Hippocampal formation (tissue), 2 donors: ENCODE data around the gene SSTR3.

Experiments
- DNase-seq, 2 donors: peaks; one replicate each; lab custom pipeline; 2025; lab: John Stamatoyannopoulos, UW

Gene SSTR3

DNA sequence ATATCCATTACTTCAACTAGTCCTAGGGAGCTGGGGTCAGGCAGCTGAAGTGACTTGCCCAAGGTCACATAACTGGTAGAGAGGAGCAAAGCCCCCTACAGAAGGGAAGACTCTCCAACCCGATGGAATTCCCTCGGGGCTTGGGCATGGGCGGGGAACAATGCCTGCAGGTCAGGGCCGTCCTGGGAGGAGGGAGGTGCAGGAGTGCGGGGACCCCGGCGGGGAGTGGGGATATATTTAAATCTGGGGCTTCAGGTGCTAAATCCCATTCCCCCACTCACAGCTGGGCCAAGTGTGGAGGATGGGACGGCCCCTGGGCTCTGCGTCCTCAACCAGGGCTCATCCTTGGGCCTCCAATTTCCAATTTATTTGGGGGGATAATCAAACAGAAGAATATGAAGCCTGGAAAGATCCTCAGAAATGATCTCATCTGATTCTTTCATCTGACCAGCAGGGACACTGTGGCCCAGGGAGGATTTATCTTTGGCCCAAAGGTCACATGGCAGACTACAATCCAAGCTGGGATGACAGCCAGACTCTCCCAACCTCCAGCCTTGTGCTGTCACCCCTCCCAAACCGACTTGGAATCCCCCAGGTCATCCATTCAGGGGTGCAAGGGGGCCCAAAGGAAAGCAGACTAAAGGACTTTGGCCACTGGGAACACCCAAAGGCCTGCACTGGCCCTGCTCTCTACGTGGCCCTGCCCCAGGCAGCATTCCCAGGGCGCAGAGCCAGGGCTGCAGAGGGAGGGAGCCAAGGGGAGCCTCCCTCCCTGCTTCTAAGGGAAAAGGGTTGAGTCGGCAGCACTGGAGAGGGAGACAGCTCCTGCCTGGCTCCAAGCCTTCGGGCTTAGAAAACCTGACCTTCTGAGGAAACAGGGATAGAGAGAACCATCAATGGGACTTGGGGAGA lies 15.5 kb downstream of the SSTR3 start:
- DNase-seq = no peak

DNA sequence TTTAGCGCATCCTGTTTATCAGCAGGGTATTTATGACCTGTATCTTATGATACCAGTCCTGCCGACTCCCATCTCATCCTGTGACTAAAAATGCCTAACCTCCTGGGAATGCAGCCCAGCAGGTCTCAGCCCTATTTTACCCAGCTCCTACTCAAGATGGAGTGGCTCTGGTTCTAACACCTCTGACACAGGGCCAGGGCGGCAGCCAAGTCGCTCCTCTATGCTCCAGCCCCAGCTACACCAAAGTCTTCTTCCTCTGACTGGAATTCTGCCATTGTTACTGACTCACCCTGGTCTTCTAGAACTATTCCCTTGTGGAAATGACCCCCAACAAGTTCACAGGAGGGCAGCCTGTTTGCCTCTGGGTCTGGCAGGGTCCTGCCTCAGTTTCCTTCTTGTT lies 16.4 kb downstream of the SSTR3 start:
- no peak for DNase-seq

DNA sequence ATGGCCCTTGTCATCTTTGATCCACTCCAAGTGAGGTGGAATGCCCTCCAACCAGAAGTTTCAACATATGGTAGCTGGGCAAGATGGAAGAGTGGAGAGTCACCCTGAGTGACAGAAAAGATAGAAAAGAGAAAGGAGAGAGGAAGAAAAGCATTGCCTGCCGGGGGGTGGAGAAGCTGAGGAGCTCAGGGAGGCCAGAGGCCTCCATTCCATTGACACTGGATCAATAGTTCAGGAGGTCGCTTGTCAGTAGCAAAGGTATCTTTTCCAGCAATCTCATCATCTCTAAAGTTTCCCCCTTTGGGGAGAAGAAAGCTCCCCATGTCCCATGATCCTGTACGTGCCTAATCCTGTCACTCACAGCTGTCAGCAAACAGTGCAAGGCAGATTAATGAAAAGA lies 17.5 kb downstream of the SSTR3 start:
- no peak for DNase-seq

DNA sequence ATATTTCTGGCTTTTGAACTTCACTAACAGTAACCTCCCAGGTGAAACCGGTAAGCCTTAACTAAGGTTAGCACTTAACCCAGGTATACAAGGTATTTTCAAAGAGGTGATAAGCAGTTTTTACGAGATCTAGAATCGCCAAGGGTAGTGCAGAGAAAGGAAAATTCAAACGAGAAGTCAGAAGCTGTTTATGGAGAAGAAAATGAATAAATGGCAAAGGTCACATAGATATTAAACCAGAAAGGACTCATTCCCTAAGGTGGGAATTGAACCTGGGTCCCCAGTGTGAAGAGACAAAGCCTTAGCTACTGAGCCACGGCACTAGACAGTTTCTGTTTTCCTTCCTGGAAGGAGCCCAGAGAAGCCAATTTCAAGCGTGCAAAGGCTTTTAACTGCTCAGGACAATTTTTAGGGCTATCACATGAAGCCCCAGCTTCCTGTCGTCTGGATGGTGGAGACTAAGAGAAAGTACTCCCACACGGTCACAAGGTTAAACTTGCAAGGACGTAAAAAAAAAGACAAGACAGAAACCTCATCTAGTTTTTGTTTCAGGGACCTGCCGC lies 18.6 kb downstream of the SSTR3 start:
- DNase-seq = no peak

DNA sequence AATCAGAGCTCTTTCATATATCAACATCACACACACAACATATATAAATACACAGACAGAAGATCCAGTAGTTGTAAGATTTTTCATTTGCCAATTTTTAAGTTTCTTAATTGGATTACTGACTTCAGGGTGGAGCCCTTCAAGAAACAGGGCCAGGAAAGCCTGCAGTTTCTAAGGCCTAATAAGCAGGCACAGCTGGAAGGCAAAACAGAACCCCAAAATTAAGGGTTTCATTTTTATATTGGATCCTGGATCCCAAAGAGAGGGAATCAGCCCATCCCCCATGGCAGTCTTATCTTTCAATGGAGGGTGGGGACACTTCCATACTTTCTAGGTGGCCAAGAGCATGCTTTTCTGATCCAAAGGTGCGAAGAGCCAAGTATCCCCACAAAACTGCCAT lies 19.5 kb downstream of the SSTR3 start:
- DNase-seq = no peak

DNA sequence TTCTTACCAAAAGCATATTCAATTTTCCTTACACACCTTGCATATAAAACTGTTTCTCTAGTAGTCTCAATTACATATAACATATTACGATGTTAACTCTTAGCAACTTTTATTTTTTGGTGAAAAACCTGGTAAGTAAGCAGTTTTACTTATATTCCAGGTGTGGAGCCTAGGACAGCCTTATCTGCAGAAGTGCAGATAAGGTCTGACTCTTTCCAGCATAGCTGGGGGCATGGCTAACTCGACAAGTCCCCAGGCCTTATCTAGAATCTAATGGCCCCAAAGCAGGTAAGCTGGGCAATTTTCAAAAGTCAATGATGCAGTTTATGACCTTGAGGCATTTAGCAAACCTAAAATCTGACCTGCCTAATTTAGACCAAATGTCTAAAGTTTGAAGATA lies 20.1 kb downstream of the SSTR3 start:
- DNase-seq = no peak

DNA sequence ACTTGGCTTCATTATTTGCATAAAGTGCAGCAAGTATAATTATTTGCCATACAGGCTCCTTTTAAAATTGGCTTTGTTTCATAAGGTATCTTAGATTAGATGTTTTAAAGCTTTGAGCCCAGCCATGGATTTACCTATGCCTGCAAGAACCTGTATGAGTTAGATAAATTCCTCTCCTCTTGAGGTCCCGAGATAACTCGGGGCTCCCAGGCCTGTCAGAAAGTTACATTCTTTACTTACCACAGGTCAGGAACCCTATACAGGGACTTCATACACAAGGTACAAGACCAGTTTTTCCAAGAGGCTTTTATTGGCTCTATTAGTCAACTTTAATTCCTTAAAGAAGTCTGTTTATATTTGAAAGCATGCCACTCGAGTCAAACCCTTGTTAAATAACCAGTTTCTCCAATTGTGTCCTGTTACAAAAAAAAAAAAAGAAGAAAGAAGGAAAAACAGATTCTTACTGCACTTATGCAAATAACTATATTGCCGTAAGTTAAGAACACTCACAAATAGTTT lies 22.0 kb downstream of the SSTR3 start:
- no peak for DNase-seq

DNA sequence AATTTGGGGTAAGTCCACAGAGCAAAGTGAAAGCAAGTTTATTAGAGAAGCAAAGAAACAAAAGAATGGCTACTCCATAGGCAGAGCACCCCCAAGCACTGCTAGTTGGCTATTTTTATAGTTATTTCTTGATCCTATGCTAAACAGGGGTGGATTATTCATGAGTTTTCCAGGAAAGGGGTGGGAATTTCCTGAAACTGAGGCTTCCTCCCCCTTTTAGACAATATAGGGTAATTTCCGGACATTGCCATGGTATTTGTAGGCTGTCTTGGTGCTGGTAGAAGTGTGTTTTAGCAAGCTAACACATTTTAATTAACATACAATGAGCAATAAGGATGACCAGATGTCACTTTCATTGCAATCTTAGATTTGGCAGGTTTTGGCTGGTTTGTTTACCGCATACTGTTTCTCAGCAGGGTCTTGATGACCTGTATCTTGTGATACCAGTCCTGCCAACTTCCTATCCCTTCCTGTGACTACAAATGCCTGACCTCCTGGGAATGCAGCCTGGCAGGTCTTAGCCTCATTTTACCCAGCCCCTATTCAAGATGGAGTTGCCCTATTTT lies 23.3 kb downstream of the SSTR3 start:
- no peak for DNase-seq

DNA sequence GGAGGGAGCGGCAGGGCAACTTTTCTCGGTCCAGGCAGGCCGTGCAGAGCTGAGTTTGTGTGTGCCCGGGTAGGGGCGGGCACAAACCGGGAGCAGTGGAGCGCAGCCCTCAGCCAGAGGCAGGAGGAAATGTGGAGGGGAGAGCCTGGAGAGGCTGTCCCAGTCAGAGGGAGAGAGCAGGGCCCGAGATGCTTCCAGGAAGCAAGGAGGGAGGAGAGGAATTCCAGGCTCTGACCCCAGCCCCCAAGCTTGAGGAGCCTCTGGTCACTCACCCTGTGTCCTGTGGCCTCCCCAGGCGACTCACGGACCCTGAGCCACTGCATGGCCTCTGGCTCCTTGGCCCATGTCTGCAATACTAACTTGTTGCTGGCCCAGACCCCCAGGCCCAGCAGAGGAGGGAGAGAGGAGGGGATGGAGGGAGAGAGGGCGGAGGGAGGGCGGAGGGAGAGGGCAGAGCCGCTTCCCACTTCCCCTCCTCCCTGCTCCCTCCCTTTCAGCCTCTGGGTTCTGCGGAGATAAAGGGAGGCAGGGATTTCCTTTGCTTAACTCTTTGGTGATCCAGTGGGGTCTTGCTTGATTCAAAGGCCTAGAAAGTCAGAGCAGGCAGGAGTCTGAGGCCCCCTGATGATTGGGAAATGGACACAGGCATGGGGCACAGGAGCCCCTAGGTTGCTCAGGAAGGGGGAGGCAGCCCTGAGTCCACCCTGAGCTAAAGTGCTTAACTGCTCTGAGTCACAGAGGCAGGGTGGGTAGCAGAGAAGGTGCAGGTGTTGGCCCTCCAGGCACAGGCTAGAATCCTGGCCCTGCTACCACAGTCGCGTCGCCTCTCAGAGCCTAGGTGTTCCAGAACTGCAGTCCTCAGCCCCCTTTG lies 24.2 kb downstream of the SSTR3 start, which contains the start of gene C1QTNF6:
TSS of gene C1QTNF6 (minus strand) at position 357 of the 871 bp plus-strand sequence. CDS start at position 323, 34 bp downstream.
- DNase-seq = no peak

DNA sequence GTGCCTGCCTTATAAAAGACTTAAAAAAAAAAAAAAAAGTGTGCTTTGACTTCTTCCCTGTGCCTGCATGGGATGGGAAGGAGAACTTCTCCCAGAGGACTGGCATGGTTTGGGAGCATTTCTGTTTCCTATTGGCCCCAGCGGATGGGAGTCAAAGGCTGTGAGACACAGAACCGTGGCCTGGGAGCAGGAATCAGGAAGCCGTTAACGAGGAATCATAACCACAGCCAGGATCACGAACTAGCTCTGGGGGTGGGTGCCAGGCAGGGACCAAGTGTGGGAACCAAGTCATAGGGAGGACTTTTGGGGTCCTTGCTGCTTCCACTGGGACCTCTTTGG lies 24.8 kb downstream of the SSTR3 start:
- no peak for DNase-seq

DNA sequence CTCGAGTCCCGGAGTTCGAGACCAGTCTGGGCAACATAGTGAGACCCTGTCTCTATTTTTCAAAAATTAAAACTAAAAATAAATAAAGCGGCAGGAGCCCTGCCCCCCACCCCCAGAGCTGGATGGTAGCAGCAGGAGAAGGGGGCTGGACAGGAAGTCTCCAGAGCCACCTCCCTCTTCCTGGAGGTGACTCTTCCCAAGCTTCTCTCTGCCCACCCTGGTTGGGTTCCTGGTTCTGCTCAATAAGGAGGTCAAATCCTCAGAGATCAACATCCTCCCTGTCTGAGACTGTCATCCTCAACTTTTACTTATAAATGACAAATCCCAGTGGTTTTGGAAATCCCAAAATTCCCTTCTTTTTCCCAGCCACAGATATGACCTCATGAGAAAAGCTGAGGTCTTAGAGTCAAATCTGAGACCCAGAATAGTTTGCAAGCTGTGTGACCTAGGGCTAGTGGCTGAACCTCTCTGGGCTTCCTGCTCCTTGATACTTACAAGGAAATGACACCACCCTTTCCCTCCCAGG lies 25.2 kb downstream of the SSTR3 start:
- no peak for DNase-seq

DNA sequence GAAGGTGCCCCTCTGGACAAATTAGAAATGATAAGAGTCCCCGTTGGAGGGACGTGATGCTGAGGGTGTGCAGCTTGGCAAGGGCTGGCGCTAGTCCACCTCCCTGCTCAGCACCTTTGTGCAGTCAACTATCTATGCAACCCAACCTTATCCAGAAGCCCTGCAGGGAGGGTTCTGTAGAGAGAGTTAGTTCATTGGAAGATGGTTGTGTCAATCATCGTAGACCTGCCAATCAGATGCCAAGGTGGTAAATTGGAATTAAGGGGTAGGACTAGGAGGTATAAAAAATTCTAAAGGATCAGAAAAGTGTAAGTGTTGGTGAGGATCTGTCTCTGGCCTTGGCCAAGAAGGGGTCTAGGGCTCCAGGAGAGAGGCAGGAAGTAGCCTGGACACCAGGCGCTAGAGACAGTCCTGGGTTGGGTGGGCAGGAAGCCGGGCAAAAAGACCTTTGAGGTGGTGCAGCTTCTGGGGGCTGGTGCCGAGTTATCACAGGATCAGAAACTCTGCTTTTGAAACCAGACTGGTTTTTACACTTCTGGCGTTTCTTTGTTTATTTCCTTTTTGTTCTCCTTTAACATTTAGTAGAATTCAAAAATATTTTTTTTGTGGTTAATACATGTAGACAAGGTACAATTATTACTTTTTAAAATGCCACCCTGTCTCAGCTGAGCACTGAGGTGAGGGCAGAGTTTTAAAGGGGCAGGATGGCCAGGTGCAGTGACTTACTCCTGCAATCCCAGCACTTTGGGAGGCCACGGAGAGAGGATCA lies 25.9 kb downstream of the SSTR3 start:
- DNase-seq = no peak

DNA sequence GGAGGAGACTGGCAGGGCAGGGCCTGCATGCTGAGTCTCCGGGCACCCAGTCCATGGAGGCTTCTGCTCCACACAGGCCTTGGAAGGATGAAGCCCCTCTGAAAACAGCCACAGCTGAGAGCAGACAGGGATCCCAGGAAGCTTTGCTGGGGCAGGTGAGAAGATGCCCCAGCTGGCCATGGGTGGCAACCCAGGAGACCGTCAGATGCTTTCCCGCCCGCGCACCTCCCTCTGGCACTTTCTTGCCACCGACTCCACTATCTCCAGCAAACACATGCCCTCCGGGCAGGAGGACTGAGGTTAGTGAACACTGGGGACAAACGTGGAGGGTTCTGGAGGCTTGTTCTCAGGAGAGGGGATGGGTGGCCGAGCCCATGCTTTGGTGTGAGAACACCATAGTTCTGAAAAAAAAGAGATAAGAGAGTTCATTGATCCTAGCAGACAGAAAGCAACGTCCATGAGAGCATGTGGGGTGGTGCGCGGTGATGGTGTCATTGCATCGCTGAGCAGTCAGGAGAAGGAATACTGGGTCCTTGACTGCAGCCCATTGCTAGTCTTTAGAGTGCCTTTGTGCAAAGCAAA lies 26.5 kb downstream of the SSTR3 start:
- no peak for DNase-seq

DNA sequence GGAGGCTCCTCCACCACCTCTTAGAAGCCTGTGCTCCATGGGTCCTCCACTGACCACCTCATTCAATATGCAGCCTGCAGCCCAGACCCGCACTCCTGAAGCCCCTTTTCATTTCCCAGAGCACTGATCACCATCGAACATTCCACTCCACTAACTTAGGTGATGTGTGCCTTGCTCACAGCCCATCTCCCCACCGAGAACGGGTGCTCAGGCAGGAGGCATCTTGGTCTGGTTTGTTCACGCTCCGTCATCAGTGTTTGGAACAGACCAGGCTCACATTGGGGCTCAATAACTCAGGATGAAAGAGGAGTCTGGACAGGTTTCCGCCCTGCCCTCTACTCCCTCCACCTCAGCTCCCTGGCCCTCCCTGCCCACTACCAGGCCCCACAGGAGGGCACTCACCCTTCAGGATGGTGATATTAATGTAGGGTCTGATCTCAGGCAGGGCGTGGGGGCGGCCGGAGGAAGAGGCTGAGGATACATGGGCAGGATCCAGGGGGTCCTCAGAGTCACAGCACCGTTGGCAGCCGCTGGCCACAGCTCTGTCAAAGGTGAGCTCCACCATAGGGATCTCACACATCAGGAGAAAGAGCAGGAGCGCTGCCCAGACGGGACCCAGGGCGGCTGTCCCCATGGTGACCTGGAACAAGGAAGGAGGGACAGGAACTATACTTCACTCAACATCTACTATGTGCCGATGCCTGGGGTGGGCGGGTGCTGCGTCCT lies 27.3 kb downstream of the SSTR3 start:
- DNase-seq = no peak

DNA sequence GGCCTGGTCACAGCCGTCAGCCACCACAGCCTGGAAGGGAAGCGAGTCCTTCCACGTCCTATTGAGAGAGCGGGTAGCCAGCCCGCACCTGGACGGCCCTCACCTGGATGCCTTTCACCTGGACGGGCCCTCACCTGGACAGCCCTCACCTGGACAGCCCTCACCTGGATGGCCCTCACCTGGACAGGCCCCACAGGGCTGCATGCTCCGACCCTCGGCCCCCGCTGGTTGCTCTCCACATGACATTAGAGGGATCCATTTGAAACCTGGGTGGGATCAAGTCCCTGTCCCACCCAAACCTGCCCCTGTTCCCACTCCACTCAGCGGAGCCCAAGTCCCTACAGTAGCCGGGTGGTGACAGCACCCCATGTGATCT lies 27.9 kb downstream of the SSTR3 start:
- no peak for DNase-seq

DNA sequence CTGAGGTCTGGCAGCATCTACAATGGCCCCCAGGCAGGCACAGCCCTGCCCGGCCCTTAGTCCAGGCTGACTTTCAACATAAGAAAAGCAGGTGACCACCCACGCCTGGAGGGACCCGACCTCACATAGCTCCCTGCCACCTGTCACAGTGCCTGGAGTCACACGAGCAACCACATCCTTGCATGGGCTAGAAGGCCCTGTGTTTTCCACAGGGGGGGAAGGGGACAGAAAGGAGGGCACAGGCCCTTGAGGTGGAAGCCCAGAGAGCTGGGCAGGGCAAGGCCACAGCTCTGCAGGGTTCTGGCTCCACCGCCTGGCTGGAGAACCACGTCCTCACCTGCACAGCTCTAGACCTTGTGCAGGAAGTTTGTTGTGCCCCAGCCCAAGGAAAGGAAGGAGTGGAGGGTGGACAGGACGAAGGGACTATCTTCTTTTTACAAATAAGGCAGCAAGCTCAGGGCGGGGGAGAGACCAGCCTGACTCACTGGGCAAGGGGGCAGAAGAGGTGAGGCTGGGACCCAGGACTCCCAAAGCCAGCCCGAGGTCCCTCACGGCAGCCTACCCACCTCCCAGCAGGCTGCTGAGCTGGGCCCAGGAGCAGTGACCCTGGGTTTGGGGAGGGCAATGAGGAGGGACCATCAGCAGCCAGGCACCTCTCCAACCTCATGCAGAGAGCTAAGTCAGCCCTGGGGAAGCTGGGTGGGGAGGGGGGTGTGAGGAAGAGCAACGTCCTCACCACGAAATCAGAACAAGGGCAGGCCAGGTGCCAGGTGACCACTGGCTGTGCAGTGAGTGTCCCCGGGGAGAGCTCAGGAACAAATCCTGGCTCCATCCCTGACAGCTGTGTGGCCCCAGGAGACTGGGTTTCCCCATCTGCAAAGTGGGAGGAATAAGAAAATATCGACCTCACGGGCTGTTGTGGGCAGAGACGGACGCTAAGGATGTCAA lies 28.6 kb downstream of the SSTR3 start:
- DNase-seq = no peak

DNA sequence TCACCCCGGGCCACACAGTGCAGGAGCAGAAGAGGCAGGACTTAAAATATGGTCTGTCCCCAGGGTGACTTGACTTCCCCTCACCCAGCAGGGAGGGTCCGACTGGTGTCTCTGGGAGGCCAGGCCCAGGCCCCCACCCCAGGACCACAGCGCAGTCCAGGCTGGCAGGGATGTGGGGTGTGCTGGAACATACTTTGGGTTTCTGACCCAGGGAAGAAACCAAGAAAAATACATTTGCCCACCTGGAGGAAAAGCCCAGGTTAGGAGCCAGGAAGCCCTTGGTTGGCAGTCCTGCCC lies 29.4 kb downstream of the SSTR3 start:
- DNase-seq = no peak

DNA sequence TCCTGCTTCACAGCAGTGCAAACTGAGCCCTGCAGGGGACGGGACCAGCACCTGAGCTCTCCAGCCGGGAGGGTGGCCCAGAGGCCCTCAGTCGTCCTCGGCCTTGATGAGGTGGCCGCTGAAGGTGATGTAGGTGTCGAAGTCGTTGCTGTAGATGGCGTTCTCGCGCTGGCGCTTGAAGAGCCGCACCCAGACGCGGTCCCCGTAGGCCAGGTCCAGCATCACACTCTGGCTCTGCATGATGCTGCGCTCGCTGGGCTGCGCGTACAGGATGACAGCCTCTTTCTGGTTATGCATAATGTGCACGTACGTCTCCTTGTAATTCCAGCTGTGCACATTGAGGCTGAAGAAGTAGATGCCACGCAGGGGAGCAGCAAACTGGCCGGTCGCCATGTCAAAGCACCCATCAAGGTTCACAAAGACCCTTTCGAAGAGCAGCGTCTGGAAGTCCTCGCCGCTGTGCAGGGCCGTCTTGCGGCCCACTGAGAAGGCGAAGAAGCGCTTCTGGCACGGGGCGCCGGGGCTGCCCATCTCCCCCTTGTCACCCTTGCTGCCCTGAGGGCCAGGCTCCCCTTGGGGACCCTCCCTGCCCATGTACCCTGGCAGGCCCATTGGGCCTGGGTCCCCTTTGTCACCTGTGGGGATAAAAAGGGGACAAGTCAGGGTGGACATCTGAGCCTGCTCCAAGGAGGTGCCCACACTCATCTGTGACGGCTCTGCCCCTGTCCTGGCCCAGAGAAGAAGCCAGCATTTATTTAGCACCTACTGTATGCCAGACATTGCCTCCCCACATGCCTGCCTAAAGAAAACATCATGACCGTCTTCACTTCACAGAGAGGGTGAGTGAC lies 30.0 kb downstream of the SSTR3 start:
- no peak for DNase-seq
